GM18909 (cell line): ENCODE data around the gene MTHFD1L.

ENCODE experiments used
- ATAC-seq: cut with Tn5 transposase; IDR thresholded peaks from one replicate; pipeline ENCODE4 v1.9.1; 2021; ENCODE audit warnings: mild to moderate bottlenecking; ENCODE audit not compliant: unreplicated experiment, poor library complexity

The MTHFD1L gene

DNA sequence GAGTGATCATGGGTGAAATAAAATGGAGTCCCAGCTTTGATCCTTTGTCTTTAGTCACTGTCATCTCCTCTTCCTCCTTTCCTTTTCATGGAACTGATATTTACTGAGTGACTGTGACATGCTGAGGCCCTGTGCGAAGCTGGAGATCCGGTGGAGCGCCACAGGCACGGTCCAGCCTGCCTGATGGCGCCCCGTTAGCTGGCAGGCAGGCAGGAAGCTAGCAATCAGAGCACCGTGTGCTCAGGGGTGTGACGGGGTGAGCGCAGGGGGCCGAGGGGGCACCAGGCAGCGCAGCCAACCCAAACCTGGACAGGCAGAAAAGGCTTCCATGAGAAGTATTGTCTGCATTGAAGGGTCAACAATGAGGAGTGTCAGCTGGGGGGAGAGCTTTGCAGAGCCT lies 274.0 kb downstream of the MTHFD1L start:
- ATAC-seq, result no peak

DNA sequence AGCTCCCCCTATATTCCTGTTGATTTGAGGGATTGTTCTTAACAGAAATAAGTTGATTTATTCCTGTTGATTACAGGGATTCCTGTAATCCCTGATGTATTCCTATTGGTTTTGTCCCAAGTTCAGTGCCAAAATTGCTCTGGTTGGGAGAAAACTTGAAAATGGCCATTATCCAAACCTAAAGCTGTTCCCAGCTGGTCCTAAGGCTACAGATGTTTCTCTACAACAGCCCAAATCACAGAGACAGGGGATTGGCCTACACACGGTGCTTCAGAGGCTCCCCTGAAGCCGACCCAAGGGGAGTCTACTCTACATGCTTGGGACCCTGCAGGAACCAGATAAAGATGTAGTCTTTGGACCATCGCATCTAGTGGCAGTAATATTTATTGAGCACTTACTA lies 275.3 kb downstream of the MTHFD1L start:
- no peak for ATAC-seq

DNA sequence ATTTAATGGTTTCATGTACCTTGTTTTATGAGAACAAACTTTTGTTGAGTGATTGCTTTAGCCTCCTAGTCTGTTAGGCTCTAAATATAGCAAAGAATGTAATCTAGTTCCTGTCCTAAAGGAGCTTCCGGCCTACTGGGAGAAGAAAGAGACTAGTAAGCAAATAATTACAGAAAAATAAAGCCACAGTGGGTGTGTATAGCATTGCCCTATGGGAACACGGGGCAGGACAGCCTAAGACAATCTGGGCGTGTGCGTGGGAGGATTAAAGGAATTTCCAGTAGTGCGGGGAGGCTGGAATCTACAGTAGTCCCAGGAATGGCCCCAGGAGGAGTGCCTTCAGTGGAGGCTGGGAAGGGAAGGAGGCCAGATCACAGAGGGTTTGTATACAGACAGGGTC lies 276.2 kb downstream of the MTHFD1L start:
- no peak for ATAC-seq

DNA sequence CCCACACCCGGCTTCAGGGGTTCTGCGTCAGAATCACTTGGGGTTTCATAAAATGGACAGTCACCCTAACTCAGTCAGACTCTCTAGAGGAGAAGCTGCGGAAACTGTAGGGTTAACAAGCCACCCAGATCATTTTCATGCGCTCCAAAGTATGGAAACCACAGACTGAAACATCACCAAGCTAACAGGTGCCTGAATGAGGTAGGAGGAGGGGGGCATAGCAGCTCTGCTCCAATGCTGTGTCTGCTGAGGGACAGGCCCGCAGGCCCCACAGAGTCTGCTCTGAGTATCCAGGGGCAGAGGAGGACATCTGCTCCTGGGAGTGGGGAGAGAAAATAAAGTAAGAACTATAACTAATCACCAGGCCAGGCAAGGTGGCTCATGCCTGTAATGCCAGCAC lies 277.2 kb downstream of the MTHFD1L start:
- ATAC-seq, result no peak

GRCh38 chr6:151143337-151143736 lies 277.8 kb downstream of the MTHFD1L start:
- ATAC-seq, result no peak

GRCh38 chr6:151143806-151144205 lies 278.3 kb downstream of the MTHFD1L start:
- no peak for ATAC-seq

DNA sequence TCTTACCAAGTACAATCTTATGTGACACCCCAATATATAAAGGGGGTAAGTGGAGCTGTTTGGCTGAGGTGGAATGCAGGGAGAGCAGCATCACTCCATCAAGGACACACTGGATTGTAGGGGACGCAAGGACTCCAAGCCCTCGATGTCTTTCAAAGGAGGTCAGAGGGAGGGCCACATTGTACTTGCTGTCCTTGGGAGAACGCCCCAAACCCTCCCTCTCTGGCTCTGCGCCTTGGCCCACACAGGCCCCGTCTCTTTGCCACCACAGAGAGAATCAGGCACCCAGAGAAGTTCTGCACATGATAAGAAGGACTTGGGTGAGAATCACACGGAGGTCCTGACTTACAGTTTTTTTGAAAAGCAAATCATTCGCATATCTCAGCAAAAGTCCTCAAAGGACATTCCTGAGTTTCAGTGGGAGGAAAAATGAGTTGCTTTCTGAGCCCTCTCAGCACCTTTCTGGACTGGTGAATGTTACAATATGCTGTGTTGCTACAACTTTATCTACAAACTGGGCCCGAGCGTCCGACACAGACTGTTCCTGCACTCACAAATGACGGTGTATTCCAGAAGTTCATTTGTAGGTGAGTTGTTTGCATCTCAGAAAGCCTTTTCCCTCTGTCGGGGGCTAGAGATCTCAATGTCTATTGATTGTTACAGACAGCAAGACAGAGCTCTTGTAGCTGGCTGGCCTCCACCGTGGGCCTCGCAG lies 281.8 kb downstream of the MTHFD1L start:
- no peak for ATAC-seq

GRCh38 chr6:151148111-151148510 lies 282.6 kb downstream of the MTHFD1L start:
- no peak for ATAC-seq

DNA sequence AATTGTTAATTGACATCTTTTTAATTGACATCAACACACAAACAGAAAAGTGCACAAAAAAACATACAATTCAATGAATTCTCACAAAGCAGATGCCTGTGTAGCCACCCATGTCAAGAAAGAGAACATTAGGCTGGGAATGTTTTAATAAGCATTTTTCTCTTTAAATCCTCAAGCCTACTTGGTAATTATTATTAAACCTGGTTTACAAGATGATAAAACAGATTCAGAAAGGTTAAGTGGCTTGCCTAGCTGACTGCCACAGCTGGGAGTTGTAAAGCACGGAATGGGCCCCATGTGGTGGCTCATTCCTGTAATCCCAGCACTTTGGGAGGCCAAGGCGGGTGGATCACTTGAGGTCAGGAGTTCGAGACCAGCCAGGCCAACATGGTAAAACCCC lies 284.3 kb downstream of the MTHFD1L start:
- no peak for ATAC-seq
